PC-9 (cell line): ENCODE results near the gene AUTS2.

Experiments used
- EZH2 ChIP-seq: fragments of 200-600 bp; sonication (generic); IDR thresholded peaks from 2 replicates; pipeline ENCODE4 v1.8.0; 2017; ENCODE audit warnings: antibody characterized with exemption, low read depth
- TF ChIP-seq, protein P1 (sequence below): fragments of 200-600 bp; sonication (generic); conservative IDR thresholded peaks from 2 replicates; pipeline ENCODE4 v1.6.1; 2017; ENCODE audit warnings: mixed run types, antibody characterized with exemption, mild to moderate bottlenecking, moderate library complexity

DNA sequence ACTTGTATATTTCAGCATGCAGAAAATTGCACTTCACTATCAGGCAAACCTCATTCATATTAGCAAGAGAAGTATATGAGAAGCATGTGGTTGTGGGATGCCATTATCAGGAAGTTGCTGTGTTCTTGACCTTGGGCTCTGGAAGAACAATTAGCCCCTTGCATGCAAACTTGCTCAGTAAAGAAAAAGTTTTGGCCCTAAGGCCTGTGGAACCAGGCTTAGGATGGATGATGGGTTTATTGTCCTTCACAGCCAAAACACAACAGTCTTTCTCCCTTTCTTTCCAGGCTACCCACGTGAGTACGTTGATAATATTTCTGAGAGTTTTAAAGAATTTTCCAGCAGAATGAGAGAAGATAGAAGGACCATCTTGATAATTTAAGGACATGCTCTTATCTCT lies 166.4 kb downstream of the AUTS2 start:
- TF ChIP-seq, protein P1, sequence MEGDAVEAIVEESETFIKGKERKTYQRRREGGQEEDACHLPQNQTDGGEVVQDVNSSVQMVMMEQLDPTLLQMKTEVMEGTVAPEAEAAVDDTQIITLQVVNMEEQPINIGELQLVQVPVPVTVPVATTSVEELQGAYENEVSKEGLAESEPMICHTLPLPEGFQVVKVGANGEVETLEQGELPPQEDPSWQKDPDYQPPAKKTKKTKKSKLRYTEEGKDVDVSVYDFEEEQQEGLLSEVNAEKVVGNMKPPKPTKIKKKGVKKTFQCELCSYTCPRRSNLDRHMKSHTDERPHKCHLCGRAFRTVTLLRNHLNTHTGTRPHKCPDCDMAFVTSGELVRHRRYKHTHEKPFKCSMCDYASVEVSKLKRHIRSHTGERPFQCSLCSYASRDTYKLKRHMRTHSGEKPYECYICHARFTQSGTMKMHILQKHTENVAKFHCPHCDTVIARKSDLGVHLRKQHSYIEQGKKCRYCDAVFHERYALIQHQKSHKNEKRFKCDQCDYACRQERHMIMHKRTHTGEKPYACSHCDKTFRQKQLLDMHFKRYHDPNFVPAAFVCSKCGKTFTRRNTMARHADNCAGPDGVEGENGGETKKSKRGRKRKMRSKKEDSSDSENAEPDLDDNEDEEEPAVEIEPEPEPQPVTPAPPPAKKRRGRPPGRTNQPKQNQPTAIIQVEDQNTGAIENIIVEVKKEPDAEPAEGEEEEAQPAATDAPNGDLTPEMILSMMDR: no peak
- TF ChIP-seq EZH2: no peak
